ENCODE results near the gene LTBP1.

The LTBP1 gene

DNA sequence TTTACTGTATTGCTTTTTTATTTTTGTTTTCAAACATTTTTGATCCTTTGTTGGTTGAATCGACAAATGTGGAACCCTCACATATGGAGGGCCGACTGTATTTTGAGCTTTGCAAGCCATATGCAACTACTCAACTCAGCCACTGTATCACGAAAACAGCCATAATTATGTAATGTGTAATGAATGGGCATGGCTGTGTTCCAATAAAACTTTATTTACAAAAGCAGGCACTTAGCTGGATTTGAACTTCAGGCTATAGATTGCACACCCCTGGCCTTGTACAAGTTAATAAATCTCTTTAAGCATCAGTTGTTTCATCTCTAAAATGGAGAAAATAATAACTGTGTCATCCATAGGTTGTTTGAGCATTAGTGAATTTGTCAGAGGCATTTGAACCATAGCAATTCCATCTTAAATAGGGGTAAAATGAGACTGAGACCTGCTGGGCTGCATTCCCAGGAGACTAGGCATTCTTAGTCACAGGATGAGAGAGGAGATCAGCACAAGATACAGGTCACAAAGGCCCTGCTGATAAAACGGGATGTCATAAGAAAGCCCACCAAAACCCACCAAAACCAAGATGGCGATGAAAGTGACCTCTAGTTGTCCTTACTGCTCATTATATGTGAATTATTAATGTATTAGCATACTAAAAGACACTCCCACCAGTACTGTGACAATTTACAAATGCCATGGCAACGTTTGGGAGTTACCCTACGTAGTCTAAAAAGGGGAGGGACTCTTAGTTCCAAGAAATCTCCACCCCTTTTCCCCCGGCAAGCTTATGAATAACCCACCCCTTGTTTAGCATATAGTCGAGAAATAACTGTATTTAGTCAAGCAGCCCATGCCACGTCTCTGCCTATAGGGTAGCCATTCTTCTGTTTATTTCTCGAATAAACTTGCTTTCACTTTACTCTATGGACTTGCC is 13.7 kb upstream of the LTBP1 start:
- DNase-seq (ENCODE audit: low read depth in 2 of 2), result no peak

DNA sequence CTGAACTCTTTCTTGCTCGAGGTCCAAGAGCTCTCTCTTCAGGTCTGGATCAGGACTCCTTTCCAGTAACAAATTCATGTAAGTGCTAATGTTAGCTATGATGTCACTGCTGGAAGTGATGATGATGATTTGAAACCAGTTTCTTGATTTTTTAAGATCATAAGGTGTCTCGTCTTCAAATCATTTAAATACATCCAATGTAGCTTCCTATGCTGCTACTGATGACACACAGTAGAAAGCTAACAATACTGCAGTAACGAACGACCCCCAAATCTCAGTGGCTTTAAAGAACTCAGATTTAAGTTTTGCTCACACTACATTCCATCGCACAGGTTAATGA is 13.0 kb upstream of the LTBP1 start:
- no peak for DNase-seq (ENCODE audit: low read depth in 2 of 2)

DNA sequence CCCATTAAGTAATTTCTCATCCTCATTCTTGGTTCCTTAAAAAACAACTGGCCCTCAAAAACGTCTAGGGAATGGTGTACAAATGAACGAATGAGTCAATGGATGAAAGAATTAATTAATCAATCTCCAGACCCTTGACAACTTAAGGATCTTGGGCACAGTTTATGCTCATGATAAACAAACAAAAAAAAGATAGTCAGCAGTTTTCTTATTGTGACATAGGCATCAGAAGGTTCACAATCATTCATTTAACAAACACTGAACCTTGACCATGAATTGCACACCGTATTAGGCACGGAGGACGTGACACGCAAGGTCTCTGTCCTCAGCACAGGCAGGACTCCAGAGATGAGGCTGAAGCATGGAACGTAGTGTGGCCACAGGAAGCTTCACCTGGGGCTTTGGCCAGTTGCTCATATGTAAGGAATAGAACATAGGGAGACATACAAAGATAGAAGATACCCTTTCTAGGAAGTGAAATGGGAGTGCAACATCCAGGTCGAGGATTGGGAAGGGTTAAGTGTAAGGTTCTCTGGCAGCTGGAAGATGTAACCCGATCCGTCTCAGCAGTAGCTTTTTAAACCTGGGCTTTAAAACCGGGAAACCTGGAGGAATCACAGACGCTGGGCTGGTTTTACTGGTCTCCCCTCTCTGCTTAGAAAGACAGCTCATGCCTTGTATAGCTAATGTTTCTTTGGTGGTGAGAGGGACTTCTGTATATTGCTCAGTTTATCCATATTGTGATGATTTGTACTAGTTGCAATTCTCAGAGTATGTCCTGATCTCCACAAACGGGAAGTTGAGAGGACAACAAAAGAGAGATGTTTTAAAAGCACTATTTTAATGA is 8.9 kb upstream of the LTBP1 start:
- no peak for DNase-seq (ENCODE audit: low read depth in 2 of 2)

DNA sequence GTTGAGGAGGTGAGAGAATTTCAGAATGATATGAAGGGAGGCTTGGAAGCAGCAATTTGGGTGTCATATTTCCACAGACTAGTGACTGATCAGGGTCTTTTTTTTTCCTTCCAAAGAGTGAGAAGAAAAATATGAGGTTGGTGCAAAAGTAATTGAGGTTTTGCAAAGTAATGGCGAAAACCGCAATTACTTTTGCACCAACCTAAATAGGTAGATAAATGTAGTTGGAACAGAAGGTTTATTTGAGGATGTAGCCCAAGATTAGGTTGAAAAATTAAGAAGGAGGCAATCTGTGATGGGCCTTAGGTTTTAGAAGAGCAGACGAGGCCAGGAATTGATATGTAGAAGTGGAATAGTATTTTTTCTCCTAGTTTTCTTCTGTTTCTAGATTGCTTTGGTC is 7.8 kb upstream of the LTBP1 start:
- no peak for DNase-seq (ENCODE audit: low read depth in 2 of 2)

DNA sequence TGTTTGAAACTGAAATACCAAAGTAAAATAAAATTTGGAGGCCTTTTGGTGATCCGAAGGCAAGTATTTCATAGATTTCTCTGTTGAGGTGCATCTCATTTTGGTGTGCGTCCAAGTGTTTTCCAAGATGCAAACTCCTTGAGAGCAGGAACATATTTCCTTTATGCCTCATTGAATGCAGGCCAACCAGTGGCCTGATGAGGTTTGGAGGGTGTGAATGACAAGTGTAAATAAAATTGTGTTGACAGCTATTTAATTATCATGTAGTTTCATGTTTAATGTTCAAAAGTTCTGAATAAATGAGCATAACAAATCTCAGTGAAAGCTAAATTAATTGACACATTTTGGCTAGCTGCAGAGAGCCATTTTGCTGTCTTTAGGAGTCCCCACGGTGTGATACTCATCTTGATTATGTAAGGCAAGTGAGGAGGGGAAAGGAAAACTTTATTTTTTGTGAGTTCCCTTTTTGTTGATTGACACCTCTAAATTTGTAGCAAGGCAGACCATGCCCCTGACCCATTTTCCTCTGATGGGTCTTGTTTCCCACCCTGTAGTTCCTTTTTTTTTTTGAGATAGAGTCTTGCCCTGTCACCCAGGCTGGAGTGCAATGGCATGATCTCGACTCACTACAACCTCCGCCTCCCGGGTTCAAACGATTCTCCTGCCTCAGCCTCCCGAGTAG is 6.3 kb upstream of the LTBP1 start:
- no peak for DNase-seq (ENCODE audit: low read depth in 2 of 2)

DNA sequence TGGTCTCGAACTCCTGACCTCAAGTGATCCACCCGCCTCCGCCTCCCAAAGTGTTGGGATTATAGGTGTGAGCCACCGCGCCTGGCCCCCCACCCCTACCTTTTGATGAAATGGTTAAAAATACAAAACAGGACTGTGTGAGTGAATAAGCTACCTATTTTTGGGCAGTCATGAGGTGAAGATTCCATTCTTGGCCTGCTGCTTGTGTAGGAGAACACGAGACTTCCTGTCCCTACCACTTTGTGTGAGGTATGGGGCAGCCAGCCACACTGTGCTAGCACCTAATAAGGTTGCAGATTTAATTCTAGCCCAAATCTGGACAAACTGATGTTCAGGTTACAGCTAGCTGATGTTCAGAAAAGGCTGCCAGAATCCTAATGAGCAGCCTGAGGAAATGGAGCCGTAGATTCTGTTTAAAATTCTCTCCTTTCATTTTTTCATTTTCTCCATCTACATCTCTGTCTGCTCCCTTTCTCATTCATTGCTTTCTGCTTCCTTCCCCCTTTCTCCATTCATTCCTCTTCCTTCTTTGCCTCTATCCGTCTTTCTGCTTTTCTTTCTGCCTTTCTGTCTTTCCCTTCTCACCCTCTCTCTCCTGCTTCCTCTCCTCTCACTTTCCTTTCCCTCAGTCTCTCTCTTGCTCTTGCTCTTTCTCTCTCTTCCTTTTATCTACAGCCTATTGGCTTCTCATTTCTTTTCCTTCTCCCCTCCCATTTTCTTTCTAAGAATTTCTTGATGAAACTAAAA is 4.6 kb upstream of the LTBP1 start:
- no peak for DNase-seq (ENCODE audit: low read depth in 2 of 2)

DNA sequence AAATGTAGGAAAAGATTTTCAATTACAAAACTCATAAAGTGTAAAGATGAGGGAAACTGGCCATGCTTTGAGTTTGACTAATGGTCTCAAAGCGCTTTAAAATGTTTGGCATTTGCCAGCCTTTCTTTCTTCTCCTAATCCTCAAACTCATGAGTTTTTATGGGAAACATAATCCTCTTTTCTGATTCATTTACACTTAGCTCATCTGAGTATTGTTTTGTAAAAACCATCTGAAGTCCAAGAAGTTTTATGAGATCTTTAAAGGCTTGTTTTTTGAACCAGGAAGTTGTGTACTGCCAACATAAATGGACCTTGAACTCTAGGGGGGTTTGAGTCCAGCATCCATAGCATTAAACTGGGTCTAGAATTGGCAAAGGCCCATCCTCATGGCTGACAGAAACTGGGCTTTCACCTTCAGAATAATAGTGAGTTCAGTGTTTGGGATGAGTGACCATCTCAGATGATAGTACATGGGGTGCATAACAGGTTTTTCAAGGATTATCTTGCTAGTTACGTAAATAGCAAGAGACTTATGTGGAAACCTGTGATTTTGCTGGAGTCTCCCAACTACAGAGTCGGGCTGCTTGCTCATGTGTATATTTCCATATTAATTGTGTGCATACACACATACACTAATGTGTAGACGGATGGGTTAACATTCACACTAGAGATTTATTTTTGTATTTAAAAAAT is 3.8 kb upstream of the LTBP1 start:
- DNase-seq (ENCODE audit: low read depth in 2 of 2), result no peak

DNA sequence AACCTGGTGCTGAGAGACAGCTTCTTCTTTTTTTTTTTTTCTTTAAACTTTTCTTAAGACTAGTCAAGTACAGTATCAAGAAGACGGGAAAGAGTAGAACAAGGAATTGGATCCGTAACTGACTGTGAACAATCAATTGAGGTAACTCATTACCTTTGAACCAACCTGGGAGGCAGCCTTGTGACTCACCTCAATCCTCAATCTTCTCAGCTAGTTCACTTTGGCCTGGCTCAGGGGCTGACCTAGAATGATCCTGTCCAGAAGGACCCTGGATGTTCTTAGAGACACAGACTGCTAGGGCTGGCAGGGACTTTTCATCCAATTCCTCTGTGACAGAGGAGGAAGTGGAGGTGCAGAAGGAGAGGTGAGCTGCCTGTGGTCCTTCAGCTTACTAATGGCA is 1.5 kb upstream of the LTBP1 start:
- DNase-seq (ENCODE audit: low read depth in 2 of 2), result no peak

DNA sequence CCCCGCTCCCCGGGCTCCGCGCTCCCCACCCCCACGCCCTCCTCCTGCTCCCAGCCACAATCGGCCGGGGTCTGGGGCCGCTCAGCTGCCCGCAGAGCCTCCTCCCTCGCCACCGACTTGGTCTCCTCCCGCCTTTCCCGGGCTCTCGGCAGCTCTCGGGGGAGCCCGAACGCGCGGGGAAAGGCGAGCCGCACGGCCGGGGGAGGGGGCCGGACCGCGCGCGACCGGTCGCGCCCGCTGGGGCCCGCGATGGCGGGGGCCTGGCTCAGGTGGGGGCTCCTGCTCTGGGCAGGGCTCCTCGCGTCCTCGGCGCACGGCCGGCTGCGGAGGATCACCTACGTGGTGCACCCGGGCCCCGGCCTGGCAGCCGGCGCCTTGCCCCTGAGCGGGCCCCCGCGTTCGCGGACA is 327 bp downstream of the LTBP1 start:
- no peak for DNase-seq (ENCODE audit: low read depth in 2 of 2)

DNA sequence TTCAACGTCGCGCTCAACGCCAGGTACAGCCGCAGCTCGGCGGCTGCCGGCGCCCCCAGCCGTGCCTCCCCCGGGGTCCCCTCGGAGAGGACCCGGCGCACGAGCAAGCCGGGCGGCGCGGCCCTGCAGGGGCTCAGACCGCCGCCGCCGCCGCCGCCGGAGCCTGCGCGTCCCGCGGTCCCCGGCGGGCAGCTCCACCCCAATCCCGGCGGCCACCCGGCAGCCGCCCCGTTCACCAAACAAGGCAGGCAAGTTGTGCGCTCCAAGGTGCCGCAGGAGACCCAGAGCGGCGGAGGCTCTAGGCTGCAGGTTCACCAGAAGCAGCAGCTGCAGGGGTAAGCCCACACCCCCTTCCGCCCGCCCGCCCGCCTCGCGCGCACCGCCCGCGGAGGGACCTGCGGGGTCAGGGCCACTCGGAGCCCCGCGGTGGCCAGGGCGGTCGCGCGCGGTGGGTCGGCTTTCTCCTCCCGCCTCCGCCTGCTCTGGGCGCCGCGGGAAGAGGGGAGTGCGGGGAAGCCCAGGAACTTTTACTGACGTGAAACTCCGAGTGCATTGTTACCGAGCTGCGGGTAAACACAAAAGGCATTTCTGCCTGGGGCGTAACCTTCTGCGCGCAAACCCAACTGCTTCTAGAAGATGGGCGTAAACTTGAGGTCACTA is 861 bp downstream of the LTBP1 start:
- DNase-seq (ENCODE audit: low read depth in 2 of 2), result no peak

DNA sequence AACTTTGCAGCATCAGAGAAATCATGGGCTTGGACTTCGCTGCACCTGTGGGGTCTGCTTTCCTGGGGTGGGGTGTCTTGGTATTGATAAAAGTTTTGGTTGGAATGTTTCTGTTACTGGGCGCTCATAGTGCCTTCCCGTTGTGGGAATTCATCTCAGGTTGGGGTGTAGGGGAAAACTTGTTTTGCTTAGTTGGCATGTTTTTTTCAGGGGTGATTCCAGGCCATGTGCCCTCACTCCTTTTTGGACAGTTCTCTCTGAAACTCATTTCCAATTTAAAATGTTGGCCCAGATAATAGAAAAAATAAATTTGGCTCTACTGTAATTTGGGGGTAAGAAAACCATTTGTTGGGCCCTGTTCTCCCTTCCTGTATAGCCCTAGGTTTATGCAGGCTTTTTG is 1.5 kb downstream of the LTBP1 start:
- DNase-seq (ENCODE audit: low read depth in 2 of 2), result no peak

DNA sequence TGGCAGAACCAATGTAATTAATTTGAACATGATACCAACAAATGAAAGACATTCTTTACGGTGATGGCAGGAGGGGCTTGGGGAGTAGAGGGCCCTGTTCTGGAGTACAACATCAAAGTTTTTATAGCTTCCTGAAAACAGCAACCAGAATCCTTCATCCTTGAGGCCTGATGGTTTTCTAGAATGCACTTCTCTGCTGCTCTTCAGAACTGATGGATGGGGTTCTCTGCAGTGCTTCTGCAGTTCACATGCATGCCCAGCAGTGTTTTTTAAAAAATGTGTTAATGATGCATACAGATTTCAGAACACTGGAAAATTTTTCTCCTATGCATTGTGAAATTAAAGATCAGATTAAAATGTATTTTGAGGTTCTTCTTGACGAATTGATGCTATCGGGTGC is 2.5 kb downstream of the LTBP1 start:
- no peak for DNase-seq (ENCODE audit: low read depth in 2 of 2)

DNA sequence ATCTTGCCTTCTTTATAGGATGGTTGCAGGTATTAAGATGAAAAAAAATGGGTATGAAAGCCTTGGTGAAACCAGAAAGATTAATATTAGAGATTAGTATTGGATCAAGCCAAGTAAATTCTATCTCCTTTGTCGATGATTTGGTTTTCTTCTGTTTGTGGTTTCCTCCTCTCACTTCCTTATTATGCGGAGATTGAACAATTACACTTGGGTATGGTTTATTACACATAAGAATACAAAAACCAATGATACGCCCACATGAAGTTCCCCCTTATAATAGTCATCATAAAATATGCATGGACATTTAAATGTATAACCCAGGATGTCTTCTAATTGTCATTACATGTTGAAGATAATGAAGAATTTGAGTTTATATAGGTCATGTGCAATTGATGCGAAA is 4.9 kb downstream of the LTBP1 start:
- no peak for DNase-seq (ENCODE audit: low read depth in 2 of 2)

DNA sequence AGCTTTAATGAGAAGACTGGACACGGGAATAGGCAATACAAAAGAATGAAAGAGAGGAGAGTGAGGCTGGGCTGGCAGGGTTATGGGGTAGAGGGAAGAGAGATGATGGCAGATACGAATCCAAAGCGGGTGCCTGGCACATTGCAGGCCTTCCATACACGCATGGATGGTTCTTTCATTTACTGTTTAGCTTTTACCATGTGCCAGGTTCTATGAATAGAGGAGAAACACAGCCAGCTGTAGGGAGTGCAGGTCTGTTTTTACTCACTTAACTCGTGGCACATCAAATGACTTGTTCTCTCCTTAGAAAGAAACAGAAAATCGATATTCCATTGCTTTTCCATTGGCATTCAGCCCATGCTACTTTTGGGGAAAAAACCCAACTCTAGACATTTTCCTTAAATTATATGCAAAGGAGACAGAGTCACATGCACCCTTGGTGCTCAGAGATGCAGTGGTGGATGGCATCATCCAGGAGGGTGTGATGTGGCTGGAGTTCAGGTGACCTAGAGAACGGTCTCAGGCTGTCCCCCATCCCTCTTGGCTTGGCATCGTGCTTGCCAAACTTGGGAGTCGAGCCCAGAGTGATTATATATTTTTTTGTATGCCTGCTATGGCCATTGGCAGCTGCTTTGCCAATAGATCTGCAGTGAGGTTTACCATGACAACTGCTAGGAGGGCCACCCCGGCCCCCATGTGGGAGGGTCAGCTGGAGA is 6.2 kb downstream of the LTBP1 start:
- DNase-seq (ENCODE audit: low read depth in 2 of 2), result no peak

DNA sequence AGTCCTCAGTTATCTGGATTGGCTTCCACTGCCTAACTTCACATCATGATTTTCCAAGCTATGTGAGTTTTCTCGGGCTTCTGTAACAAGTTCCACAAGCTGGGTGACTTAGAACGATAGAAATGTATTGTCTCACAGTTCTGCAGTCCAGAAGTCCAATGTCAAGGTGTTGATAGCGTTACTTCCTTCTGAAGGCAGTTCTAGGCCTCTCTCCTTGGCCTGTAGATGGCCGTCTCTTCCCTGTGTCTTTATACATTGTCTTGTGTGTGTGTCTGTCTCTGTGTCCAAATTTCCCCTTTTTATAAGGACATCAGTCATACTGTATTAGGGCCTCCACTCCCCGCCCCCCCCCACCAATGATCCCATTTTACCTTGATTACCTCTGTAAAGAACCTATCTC is 7.5 kb downstream of the LTBP1 start:
- DNase-seq (ENCODE audit: low read depth in 2 of 2), result no peak

DNA sequence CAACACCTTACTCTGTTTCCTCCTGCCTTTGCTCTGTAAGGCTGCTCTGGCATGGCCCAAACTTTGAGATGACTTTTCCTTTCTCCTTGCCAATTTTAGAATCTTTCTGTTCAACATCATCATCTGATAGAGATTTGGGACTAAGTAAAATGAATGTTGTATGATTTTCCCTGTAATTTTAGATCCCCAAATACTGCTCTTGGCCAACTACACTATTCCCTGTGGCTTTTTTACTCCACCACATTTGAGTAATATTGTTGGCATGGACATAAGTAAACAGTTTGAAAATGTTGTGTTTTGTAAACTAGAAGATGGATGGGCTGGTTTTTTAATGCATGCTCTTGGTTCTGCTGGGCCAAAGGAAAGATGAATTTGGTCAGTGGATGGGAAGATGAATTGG is 12.1 kb downstream of the LTBP1 start:
- DNase-seq (ENCODE audit: low read depth in 2 of 2), result no peak

DNA sequence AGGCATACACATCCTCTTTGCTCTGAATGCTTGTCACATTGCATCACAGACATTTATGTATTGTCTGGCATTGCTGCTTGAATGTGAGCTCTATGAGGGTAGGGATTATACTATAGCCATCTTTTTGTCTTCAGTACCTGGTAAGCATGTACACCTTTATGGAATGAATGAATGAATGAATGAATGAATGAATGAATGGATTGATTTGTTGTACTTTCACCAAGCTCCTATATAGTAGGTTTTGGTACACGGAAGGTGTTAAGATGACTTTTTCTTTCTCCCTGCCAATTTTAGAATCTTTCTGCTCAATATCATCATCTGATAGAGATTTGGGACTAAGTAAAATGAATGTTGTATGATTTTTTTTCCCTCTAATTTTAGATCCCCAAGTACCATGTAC is 13.5 kb downstream of the LTBP1 start:
- DNase-seq (ENCODE audit: low read depth in 2 of 2), result no peak

DNA sequence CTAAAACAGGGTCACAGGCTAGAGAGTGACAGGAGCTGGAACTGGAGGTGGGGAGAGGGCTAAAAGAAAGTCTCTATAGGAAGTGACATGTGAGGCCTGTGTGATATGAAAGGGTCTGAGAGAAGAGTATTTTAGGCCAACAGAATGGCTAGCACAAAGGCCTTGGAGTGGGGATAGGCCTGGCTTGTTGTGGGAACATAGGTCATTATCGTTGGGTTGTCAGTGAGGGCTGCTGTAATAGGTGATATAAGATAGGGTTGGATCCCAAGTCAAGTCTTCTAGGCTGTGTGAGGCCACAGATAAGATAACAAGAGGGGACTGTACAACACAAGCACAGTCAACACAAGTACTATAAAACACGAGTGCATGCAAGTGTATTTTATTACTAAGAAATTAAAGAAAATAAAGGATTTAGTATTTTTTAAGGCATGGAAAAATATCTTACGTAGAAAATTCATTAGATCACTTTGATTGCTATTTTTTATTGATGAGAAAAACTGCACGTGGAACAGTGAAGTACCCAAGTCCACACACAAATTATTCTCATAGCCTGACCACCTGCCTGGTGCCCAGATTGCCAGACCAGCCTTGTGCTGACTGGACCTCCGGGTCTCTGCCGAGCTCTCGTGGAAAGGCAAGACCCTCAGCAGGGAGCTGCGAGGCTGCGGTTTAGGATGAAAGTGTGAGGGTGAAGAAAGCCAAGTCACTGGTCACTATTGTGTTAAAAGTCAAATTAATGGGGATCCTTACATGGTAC is 14.1 kb downstream of the LTBP1 start:
- DNase-seq (ENCODE audit: low read depth in 2 of 2), result no peak

DNA sequence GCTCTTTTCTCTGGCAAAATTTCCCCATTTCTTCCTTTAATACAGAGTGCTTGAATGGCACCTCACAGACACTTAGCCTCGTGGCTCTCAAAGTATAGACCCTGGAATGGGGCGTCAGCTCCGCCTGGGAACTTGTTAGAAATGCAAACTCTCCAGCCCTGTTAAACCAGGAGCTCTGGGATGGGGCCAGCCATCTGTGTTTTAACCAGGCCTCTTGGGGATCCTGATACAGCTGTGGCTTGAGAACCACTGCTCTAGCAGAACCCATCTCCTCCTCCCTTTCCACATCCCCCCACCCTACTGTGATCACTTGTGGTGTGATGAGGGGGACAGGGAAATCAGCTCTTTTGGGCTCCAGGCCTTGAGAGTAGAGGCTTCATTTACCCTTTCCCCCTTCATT is 15.9 kb downstream of the LTBP1 start:
- DNase-seq (ENCODE audit: low read depth in 2 of 2), result no peak
